Lower leg skin (tissue), 3 donors: ENCODE results near the gene PTN.

Experiments used
- POLR2A ChIP-seq, 2 donors: fragments of 450-650 bp; IDR thresholded peaks; one replicate each; pipeline ENCODE4 v1.6.1; 2016 to 2017; ENCODE audit warnings: antibody characterized with exemption in 2 of 2, mild to moderate bottlenecking in 1 of 2, moderate library complexity in 1 of 2
- TF ChIP-seq, protein P1 (sequence below), 3 donors: fragments of 450-650 bp; IDR thresholded peaks; one replicate each; pipeline ENCODE4 v1.5.1; 2016; ENCODE audit warnings: antibody characterized with exemption in 3 of 3, mild to moderate bottlenecking in 3 of 3, moderate library complexity in 2 of 3

DNA sequence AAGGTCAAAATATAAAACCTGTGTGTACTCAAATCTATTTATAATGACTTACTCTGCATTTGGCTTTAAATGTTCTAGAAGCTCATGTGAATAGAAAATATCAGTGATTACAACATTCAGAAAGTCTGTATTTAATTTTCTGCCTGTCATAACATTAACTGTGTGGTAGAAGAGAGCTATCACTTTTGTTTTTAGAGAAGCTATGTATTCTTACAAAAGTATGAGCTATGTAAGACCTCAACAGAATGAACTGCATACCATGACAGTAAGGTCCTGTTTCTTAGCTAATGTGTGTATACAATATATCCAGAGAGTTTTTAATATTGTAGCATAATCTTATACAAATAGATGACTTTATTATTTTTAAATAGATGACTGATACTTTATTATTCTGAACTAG is 61.5 kb downstream of the PTN start:
- TF ChIP-seq, protein P1, sequence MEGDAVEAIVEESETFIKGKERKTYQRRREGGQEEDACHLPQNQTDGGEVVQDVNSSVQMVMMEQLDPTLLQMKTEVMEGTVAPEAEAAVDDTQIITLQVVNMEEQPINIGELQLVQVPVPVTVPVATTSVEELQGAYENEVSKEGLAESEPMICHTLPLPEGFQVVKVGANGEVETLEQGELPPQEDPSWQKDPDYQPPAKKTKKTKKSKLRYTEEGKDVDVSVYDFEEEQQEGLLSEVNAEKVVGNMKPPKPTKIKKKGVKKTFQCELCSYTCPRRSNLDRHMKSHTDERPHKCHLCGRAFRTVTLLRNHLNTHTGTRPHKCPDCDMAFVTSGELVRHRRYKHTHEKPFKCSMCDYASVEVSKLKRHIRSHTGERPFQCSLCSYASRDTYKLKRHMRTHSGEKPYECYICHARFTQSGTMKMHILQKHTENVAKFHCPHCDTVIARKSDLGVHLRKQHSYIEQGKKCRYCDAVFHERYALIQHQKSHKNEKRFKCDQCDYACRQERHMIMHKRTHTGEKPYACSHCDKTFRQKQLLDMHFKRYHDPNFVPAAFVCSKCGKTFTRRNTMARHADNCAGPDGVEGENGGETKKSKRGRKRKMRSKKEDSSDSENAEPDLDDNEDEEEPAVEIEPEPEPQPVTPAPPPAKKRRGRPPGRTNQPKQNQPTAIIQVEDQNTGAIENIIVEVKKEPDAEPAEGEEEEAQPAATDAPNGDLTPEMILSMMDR (IDR thresholded peaks at IDR 0.05): no peak
- TF ChIP-seq POLR2A (IDR thresholded peaks at IDR 0.05): no peak
